Measurements from ENCODE around the gene CHID1.

CHID1 gene

DNA sequence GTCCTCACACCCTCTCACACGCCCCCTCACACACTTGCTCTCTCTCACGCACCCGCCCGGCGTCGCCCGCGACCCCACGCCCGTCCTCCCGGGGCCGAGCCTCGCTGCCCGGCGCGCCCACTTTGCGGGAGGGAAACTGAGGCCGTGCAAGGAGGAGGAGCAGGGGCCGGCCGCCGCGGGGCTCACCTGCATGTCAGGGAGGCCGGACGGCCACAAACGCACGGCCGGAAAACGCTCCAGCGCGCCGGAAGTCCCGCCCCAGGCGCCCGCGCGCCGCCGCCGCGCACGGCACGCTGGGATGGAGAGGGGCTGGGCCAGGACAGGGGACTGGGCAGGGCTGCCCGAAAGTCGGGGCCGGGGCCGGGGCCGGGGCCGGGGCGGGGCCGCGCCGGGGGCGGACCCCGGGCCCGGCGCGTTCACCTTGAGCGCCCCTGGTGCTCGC lies at the start of gene CHID1:
Gene CHID1 (minus strand): TSS at position 222 of the 442 bp plus-strand sequence. CDS start 5,994 bp downstream, outside the sequence.
- peak; percentile 87 for DNase-seq (ENCODE audit: low read depth)

DNA sequence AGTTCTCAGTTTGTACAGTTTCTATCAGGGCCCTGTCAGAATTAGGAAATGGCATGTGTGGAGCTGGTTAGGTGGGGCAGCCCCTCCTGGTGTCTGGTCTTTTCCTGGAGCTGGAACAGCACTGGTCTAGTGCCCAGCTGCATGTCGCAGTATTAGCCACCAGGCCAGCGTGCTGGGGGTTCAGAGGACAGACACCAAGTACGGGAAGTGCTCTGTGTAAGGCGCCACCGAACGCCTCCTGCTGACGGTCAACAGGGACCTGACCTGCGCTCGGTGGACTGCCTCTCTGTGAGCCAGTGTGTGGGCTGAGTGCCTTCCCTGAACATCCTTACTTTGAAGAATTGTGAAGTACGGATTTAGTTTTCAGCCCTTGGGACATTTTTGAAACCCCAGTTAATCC lies 49.0 kb upstream of the CHID1 start:
- DNase-seq (ENCODE audit: low read depth) = no peak

DNA sequence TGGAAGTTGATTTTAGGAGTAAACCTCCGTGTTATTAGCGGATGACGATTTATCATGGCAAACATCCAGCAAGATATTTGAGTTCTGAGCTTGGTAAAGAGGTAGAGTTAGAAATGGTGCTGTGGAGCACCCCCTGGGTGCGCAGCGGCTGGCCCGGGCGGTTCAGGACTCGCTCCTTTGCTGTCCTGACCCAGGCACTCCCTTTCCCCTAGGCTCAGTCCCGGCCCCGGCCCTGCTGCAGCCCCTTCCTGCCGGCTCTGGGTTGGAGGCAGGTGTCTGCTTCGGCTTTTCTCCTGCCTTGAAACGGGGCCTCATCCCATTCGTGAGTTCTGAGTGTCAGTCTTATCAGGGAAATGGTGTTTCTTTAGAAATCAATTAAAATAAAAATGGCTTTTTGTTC lies 48.4 kb upstream of the CHID1 start:
- DNase-seq (ENCODE audit: low read depth) = no peak

DNA sequence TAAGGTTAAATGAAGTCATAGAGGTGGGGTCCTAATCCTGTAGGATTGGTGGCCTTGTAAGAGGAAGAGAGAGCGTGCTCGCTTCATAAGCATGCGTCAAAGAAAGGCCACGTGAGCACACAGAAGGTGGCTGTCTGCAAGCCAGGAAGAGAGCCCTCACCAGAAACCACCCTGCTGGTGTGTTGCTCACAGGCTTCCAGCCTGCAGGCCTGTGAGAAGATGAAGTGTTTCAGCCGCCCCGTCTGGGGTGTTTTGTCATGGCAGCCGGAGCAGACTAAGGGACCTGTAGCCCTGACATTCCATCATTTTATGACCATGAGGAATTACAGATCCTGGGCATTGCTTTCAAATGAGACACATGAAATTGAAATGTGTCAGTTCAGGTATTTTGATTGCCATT lies 47.5 kb upstream of the CHID1 start:
- no peak for DNase-seq (ENCODE audit: low read depth)

DNA sequence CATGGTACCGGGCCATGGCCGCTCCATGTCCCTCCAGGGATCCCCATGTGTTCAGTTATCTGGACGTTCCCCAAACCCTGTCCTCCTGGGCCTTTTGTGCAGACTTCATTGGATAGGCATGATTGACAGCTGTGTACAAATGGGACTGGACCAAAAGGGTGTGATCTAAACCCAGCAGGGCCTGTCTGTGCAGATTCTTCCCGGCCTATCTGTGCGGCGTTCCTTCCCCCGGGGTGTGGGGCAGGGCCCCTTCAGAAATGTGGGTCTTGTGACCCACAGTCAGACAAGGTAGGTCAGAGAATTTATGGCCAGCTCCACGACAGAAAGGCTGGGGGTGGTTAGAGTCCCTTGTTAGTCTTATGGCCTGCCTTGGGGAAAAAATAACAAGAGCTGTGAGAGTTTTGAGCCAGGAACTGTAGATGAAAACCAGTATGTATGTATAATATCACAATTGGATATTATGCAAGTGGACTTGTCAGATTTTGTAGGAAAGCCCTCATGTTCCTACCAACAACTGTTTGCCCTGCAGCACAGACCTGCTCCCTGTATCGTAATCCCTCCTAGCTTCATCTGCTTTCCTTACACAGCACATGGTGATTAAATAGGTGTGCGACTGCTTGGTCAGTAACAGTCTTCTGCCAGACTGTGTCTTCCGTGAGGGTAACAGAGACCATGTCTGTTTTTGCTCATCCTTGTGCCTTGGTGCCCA lies 46.8 kb upstream of the CHID1 start:
- no peak for DNase-seq (ENCODE audit: low read depth)

DNA sequence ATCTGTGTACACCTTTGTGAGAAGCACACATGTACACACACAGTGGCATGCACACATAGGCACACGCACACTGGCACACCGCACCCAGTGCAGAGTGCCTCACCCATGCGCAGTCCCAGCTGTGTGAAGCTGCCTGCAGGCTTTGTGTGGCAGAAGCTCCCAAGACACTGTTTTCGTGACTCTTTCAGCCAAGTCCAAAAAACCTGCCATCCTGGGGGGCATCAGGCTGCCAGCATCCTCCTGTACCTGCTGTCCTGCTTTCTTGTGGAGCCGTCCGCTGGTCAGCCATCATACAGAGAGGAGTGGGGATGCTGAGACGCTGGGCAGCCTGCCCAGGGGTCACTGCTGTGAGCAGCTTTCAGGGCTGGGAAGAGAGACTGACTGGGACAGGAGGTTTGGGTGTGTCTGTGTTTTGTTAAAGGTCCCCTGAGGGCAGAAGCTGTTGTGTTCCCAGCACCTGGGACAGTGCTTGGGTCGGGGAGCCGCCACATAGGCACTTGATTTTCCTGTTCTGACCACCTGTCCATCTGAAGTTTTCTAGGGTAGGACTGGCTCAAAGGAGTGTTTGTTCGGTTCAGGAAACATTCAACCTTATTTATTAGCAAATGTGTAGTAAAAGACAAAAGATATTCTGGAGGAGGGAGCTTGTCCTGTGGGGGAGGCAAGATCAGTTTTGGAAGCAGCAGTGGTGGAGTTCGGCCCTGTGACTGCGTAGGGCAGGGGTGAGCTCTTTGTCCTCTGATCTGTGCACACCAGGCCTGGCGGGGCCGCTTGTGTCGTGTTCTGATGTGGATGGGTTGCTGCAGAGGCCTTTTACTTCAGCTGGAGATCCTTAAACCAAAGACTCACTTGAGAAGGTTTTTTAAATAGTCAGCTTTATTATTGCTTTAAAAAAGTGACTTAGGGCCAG lies 44.8 kb upstream of the CHID1 start:
- no peak for DNase-seq (ENCODE audit: low read depth)

DNA sequence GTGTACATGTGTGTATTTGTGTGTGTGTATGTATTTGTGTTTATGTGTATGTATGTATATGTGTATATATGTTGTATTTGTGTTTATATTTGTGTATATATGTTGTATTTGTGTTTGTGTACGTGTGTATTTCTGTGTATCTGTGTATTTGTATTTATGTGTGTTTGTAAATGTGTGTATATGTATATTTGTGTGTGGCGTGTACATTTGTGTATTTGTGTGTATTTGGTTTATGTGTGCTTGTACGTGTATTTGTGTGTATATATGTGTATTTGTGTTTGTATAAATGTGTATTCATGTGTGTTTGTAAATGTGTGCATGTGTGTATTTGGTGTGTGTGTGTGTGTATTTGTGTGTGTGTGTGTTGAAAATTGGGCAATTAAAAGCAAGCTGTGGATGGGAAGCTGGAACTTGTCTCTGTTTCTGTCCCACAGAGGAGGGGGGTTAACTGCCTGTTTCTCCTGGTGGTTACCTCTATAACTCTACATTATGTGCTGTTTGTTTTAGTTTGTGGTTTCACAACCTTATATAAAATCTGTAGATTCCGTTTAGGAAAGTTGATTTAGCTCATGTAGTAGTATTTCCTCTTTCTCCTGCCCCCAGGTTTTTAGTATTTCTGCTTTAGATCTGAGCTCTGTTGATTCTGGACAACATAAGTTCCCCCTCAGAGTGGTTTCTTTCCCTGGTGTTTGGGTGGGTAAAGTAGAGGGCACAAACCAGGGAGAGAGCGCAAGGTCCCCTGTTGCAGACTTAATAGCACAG lies 44.0 kb upstream of the CHID1 start:
- no peak for DNase-seq (ENCODE audit: low read depth)

DNA sequence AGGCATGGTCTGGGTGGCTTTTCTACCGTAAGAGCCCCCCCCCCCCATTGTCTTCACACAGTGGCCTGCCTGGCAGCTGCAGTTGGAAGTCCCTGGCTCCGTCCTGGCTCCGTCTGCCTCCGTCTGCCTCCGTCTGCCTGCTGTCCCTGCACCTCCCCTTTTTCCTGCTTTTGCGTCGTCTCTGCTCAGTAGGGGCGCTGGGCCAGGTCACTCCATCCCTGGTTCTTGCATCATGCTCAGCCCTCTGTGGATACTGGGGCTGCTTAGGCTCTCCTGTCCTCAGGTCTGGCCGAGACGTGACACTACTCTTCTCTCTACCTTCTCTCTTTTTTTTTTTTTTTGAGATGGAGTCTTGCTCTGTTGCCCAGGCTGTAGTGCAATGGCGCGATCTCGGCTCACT lies 42.9 kb upstream of the CHID1 start:
- DNase-seq (ENCODE audit: low read depth) = no peak

DNA sequence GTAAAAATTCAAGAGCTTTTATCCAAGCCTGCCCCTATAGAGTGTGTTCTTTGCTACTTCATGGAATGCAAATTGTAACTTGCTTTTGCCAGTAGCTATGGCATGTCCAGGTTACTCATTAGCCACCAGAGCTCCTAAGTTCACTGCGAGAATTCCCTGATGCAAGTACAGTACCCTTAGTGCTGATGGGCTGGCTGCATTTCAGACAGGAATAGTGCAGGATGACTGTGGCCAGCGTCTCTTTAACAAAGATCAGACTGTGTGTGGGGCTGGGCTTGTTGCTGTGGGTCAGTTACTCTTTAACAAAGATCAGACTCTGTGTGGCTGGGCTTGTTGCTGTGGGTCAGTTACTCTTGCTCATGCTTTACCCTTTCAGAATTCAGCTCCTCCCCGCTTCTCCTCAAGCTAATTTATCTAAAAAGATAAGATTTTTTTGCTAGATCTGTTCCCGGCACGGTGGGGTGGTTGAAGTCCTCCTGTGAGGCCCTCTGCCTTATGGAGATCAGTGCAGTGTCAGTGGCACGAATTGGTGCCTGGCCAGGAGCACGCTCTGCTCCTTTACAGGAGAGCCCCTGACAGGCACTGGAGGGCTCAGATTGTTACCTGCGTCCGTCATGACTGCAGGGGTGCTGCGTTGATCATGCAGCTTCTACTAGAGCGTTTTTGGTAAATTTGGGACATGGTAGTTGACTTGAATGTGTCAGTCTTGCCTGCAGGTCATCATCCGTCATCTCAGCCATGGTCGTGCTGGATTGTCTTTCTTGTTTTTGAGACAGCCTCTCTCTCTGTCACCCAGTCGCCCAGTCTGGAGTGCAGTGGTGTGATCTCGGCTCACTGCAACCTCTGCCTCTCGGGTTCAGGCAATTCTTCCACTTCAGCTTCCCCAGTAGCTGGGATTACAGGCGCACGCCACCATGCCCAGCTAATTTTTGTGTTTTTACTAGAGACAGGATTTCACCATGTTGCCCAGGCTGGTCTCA lies 42.1 kb upstream of the CHID1 start:
- DNase-seq (ENCODE audit: low read depth) = no peak

DNA sequence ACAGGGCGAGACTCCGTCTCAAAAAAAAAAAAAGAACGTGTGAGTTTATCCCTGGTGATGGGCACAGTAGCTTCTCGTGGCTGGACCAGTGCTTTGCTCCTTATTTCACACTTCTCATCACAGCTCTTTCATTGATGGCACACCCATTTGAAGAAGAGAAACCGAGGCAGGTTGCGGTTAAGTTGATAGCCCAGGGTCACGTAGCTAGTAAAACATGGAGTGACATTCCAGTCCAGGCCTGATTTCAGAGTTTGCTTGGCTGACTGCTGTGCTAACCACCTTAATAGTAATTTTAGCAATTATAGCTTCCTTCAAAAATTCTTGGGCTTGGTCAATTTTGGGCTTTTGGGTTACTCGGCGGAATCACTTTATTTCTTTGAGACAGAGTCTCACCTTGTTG lies 40.9 kb upstream of the CHID1 start:
- no peak for DNase-seq (ENCODE audit: low read depth)

DNA sequence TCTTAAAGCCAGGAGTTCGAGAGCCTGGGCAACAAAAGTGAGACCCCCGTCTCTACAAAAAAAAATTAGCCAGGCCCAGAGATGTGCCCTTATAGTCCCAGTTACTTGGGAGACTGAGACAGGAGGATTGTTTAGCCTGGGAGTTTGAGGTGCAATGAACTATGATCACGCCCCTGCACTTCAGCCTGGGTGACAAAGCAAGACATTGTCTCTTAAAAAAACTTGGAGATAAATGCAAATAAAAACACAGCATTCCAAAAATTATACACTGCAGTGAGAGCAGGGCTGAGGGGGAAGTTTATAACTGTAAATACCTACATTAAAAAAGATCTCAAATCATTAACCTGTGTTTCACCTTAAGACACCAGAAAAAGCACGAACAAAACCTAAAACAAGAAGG lies 37.1 kb upstream of the CHID1 start:
- DNase-seq (ENCODE audit: low read depth) = no peak

DNA sequence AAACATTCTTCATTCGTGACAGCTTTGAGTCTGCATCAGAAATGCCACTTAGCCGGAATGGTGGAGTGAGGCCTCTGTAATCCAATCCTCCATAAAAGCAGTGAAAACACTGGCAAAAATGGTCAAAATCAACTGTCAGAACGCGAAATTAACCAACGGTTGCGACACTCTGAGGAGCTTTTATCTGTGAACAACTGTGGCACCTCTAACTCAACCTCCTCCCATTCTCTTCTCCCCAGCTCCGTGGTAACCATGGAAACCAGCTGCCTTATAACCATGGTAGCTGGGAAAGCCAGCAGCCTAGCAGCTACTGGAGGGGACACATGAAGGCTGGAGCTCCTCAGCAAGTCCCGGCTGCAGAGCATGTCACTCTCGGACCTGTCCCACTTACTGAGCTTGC lies 35.4 kb upstream of the CHID1 start:
- DNase-seq (ENCODE audit: low read depth) = no peak

DNA sequence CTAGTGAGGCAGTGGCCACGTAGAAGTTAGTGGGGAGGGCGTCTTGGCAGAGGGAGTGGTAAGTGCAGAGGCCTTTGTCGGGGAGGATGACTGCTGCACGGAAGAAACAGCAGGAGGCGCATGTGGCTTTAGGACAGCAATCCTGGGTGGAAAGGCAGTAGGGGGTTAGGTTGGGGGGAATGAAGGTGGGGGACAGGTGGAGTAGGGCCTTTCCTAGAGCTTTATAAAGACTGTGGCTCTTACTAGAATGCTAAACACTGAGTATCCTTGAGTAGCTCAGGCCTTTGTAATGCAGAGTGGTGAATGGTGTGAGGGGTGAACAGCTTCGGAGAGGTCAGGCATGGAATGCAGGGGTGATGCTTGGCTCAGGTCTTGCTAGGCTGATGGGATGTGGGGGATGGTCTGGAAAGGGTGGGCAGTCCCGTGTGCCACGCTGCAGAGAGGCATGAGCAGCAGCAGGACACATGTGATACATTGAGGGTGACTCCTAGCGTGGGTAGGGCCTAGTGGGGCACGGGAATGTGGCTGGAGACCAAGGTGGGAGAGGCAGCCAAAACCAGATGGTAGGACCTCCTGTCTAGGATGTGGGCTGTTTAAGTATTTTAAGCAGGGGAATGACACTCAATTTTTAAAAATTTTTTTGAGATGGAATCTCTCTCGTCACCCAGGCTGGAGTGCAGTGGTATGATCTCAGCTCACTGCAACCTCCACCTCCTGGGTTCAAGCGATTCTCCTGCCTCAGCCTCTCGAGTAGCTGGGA lies 34.3 kb upstream of the CHID1 start:
- no peak for DNase-seq (ENCODE audit: low read depth)

DNA sequence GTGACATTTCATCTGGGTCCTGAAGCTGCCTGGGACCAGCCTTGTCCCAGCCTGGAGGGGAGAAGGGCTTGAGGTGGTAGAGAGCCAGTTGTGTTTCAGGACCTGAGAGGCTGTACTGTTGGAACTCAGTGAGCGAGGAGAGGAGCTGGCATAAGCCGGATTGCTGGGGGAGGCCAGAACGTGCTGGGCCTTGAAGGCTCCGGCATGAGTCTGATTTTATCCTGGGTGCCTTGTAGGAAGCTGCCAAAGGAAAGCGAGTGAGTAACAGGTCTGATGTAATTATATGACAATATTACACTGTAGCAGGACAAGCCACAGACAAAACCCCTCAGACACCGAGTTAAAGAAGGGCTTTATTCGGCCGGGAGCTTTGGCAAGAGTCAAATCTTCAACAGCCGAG lies 32.2 kb upstream of the CHID1 start:
- DNase-seq (ENCODE audit: low read depth) = no peak

DNA sequence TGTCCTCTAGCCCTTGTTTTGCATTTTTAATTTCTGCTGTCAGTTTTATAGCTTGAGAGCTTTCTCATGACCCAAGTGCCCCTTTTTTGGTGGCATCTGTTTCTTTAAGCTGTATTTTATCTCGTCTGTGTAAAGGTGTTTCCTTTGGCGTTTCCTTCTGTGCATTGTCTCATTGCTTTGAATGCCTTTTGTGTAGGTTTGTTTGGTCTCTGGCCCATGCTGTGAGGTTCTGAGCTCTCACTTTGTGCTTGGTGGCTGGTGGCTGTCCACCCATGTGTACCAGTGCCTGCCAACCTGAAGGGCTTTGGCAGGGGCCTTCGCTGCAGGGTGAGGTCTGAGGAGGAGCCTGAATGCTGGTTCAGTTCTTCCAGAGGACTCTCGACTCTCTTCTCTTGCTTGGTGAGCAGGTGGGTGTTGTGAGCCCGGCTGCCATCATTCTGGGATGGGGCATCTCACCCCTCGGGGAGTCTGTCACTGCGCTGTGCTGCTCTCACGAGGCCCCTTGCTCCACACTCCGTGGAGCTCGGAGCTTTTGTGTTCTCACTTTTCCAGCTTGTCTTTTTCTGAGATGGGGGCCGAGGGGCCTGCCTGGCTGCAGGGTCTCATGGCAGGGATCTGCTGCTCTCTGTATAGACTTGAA lies 30.0 kb upstream of the CHID1 start:
- no peak for DNase-seq (ENCODE audit: low read depth)

DNA sequence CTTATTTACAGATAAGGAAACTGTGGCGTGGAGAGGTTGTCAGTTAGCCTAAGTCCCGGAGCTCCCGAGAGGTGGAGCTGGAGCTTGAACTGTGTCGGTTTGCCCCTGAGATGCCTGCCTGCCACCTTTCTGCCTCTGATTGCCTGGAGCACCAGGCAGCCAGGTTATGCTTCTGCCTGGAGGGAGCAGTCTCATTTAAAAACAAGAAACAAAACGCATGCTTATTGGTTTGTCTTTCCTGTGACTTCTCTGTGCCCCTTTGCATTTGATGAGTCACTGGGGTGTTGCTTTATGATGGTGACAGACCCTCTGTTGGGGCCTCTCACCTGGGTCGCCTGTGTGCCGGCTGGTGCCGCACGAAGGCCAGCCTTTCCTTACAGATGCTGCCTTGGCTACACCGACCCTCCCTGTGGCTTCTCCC lies 27.2 kb upstream of the CHID1 start:
- no peak for DNase-seq (ENCODE audit: low read depth)

DNA sequence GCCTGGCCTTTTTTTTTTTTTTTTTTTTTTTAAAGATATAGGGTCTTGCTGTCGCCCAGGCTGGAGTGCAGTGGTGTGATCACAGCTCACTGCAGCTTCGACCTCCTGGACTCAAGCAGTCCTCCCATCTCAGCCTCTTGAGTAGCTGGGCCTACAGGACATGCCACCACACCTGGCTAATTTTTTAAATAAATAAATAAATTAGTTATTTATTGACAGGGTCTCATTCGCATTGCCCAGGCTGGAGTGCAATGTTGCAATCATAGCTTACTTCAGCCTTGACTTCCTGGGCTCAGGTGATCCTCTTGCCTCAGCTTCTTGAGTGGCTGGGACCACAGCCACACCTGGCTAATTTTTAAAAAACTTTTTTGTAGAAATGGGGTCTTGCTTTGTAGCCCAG lies 25.6 kb upstream of the CHID1 start:
- no peak for DNase-seq (ENCODE audit: low read depth)

DNA sequence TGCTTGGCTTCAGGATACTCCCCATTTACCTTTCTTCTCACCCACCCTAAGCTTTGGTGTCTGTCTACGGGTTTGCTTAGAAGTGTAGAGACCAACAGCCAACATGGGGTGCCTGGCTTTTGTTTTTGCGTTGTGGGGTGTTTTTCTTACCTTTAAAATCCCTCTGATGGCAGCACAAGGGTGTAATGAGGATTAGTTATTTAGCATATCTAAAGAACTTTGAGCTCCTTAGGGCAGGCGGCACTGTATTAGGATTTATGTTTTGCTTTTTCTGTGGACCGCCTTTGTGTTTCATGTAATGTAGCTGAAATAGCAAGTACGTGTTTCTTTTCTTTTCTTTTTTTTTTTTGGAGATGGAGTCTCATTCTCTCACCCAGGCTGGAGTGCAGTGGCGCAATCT lies 23.9 kb upstream of the CHID1 start:
- no peak for DNase-seq (ENCODE audit: low read depth)

DNA sequence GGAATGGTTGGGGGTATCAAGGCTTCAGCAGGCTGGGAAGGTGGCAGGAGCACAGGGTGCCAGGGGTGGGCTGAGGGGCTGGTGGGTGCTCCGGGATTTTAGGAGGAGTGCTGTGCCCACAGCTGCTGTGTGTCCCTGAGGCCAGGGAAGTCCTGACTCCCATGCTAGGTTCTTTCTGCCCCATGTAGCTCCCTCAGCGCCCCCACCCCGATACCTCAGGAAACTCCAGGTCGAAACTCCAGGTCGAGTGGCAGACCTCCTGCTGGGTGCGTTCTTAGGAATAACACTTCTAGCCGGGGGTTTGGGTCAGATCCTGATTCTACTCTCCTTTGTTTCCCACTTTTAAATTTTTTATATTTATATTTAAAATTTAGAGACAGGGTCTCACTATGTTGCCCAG lies 23.3 kb upstream of the CHID1 start:
- DNase-seq (ENCODE audit: low read depth) = no peak

Data from activated T-cell treated with anti-CD3 and anti-CD28 coated beads for 24 hours (primary cell).